Osteoblast (primary cell): ENCODE results near the gene SEMA3B. TPM values are rescaled to one million over a fixed set of nuclear protein-coding genes. Genes with fewer than 3 reads are reported as not detected.

Experiments used
- DNase-seq: peaks from one replicate; pipeline ENCODE4 v3.0.0; 2011; ENCODE audit warnings: low spot score, mixed read lengths; ENCODE audit not compliant: insufficient read length; ENCODE audit errors: missing footprints
- H2AFZ ChIP-seq: 2 replicates; pipeline ENCODE4 v1.6.0; 2011; ENCODE audit warnings: mild to moderate bottlenecking, low read length
- H3K27ac ChIP-seq: 2 replicates; pipeline ENCODE4 v1.5.1; 2011; ENCODE audit warnings: mild to moderate bottlenecking, low read depth, low read length, moderate library complexity
- H3K27me3 ChIP-seq: 2 replicates; pipeline ENCODE4 v1.6.0; 2012; ENCODE audit warnings: mild to moderate bottlenecking, control low read depth, inconsistent platforms, low read length, moderate library complexity; ENCODE audit not compliant: insufficient read depth
- H3K36me3 ChIP-seq: 2 replicates; pipeline ENCODE4 v1.5.1; 2011; ENCODE audit warnings: mild to moderate bottlenecking, low read length, control low read depth, moderate library complexity; ENCODE audit not compliant: insufficient read depth
- H3K4me1 ChIP-seq: 2 replicates; pipeline ENCODE4 v1.5.1; 2011; ENCODE audit warnings: mild to moderate bottlenecking, low read length, control low read depth, moderate library complexity; ENCODE audit not compliant: insufficient read depth
- H3K4me2 ChIP-seq: 2 replicates; pipeline ENCODE4 v1.6.0; 2011; ENCODE audit warnings: mild to moderate bottlenecking, low read length; ENCODE audit not compliant: insufficient read depth
- H3K4me3 ChIP-seq: fragments of 200-600 bp; sonication (generic); 3 replicates; pipeline ENCODE4 v1.5.1; 2012; ENCODE audit warnings: mild to moderate bottlenecking, low read length, inconsistent platforms; ENCODE audit not compliant: insufficient read depth
- H3K79me2 ChIP-seq: 2 replicates; pipeline ENCODE4 v1.6.0; 2012; ENCODE audit warnings: mild to moderate bottlenecking, low read length, control low read depth, inconsistent platforms; ENCODE audit not compliant: insufficient read depth
- H3K9me3 ChIP-seq: 2 replicates; pipeline ENCODE4 v1.5.1; 2011; ENCODE audit warnings: low read depth, low read length, control low read depth
- H4K20me1 ChIP-seq: 2 replicates; pipeline ENCODE4 v1.6.0; 2012; ENCODE audit warnings: mild to moderate bottlenecking, low read length, control low read depth; ENCODE audit not compliant: insufficient read depth
- CTCF ChIP-seq: IDR thresholded peaks from 2 replicates; pipeline ENCODE4 v1.5.1; 2011; ENCODE audit warnings: mild to moderate bottlenecking, low read depth, low read length, moderate library complexity; ENCODE audit errors: extremely low read depth
- total RNA-seq: library from RNA; depleted of rRNA; stranded (reverse); fragments of >200 nt; gene quantifications from 2 replicates; pipeline ENCODE4 v1.2.3, GENCODE V29; 2012

SEMA3B gene
- total RNA-seq, 1 donor: 10.1 TPM

- Histone ChIP-seq H4K20me1 (peaks cover 26% of the 10 kb centered on the region), H3K4me3 (no peak overlapping the region), H3K27ac (no peak overlapping the region), H2AFZ (no peak overlapping the region), H3K36me3 (peaks cover 23% of the 10 kb centered on the region), H3K79me2 (peaks cover 16% of the 10 kb centered on the region), H3K4me2 (no peak overlapping the region), H3K27me3 (no peaks in the 10 kb centered on the region), H3K9me3 (peaks cover 2% of the 10 kb centered on the region), H3K4me1 (no peaks in the 10 kb centered on the region)
- no peak for DNase-seq
- no peak for TF ChIP-seq CTCF
These were observed 45.4 kb downstream of the SEMA3B start for GRCh38 chr3:50314342-50314741.

- no peak overlapping the region for H3K4me3 ChIP-seq
- no peak for DNase-seq
- H3K27me3 ChIP-seq: no peaks in the 10 kb centered on the region
- no peaks in the 10 kb centered on the region for H3K9me3 ChIP-seq
- peaks cover 21% of the 10 kb centered on the region for H3K79me2 ChIP-seq
- peaks cover under 1% of the 10 kb centered on the region for H3K4me1 ChIP-seq
- H3K36me3 ChIP-seq: peaks cover 28% of the 10 kb centered on the region
- TF ChIP-seq CTCF: no peak
- H4K20me1 ChIP-seq: peaks cover 30% of the 10 kb centered on the region
- H3K27ac ChIP-seq: no peak overlapping the region
- H3K4me2 ChIP-seq: no peak overlapping the region
- H2AFZ ChIP-seq: no peak overlapping the region
These were observed 45.9 kb downstream of the SEMA3B start for GRCh38 chr3:50314816-50315215.

DNA sequence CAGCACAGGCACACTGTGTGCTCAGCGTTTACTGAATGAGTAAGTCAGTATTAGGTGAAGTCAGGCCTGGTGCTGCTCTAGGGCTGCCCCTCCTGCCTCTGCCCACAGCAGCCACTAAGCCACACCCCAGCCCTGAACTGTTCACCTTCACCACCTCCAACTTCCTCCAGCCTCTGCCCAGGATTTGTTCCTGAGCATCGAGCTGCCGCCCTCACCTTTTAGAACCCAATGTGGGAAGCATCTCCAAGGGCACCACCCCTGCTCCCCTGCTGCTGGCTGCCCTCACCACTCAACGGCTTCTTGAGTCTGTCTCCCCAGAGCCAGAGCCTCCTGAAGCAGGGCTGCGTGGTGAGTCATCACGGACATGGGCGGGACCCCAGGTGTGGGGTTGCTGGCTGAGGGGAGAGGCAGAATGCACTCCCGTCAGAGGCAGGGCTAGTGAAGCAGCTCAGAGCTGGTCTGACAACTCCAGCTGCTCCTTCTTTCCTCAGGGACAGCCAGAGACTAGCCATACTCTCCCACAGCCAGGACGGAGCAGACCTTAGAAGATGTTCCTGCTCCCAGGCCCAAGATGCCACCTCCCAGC lies 47.8 kb downstream of the SEMA3B start:
- Histone ChIP-seq H3K9me3 (no peaks in the 10 kb centered on the region), H3K27ac (no peak overlapping the region), H3K4me3 (no peak overlapping the region), H3K79me2 (peaks cover 31% of the 10 kb centered on the region), H2AFZ (no peak overlapping the region), H3K4me1 (peaks cover 11% of the 10 kb centered on the region), H3K27me3 (no peaks in the 10 kb centered on the region), H3K36me3 (peaks cover 28% of the 10 kb centered on the region), H4K20me1 (peaks cover 41% of the 10 kb centered on the region), H3K4me2 (no peak overlapping the region)
- TF ChIP-seq CTCF: no peak
- peak; percentile 79 for DNase-seq

GRCh38 chr3:50317300-50317699 lies 48.4 kb downstream of the SEMA3B start:
- peaks cover 31% of the 10 kb centered on the region for H3K79me2 ChIP-seq
- H3K27ac ChIP-seq: no peak overlapping the region
- DNase-seq: peak; percentile 75
- TF ChIP-seq CTCF: no peak
- H3K9me3 ChIP-seq: no peaks in the 10 kb centered on the region
- no peak overlapping the region for H3K4me3 ChIP-seq
- peaks cover 14% of the 10 kb centered on the region for H3K4me1 ChIP-seq
- peaks cover 41% of the 10 kb centered on the region for H4K20me1 ChIP-seq
- H3K4me2 ChIP-seq: no peak overlapping the region
- no peak overlapping the region for H2AFZ ChIP-seq
- H3K36me3 ChIP-seq: peaks cover 28% of the 10 kb centered on the region
- H3K27me3 ChIP-seq: no peaks in the 10 kb centered on the region
